Measurements from ENCODE around the gene LRRC58. TPM values are rescaled to one million over a fixed set of nuclear protein-coding genes. Genes with fewer than 3 reads are reported as not detected.

The LRRC58 gene
- total RNA-seq, 4 donors from 2014 or later, result 25.3 to 35.6 (median 31.3) TPM

DNA sequence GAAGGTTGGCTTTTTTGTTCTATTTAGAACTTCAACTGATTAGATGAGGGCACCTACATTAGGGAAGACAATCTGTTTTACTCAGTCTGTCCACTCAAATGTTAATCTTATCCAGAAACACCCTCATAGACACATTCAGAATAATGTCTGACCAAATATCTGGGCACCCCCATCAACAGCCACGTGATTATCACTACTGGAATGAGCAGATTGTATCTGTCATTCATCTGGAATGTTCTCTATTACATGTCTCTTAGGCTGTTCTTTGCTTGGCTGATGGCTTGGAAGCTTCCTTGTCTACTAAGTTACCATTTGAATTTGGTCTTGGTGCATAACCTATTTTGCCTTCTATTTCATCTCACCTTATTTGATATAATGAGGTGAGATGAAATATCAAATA is 15.7 kb upstream of the LRRC58 start:
- Histone ChIP-seq H3K36me3 (no peaks in the 10 kb centered on the region), H3K4me3 (no peak overlapping the region), H3K27ac (no peak overlapping the region), H3K27me3 (no peaks in the 10 kb centered on the region), H3K4me1 (no peaks in the 10 kb centered on the region), H3K9me3 (no peaks in the 10 kb centered on the region)
- WGBS, result 19% methylated on average over 1 of the region's 1 CpG
- TF ChIP-seq EP300 (IDR thresholded peaks at IDR 0.05), result no peak
- TF ChIP-seq POLR2A (IDR thresholded peaks at IDR 0.05), result no peak
- TF ChIP-seq, protein P1, sequence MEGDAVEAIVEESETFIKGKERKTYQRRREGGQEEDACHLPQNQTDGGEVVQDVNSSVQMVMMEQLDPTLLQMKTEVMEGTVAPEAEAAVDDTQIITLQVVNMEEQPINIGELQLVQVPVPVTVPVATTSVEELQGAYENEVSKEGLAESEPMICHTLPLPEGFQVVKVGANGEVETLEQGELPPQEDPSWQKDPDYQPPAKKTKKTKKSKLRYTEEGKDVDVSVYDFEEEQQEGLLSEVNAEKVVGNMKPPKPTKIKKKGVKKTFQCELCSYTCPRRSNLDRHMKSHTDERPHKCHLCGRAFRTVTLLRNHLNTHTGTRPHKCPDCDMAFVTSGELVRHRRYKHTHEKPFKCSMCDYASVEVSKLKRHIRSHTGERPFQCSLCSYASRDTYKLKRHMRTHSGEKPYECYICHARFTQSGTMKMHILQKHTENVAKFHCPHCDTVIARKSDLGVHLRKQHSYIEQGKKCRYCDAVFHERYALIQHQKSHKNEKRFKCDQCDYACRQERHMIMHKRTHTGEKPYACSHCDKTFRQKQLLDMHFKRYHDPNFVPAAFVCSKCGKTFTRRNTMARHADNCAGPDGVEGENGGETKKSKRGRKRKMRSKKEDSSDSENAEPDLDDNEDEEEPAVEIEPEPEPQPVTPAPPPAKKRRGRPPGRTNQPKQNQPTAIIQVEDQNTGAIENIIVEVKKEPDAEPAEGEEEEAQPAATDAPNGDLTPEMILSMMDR (IDR thresholded peaks at IDR 0.05), result no peak
- TF ChIP-seq POLR2AphosphoS5 (IDR thresholded peaks at IDR 0.05), result no peak
- DNase-seq (ENCODE audit: low spot score in 2 of 2), result no peak

DNA sequence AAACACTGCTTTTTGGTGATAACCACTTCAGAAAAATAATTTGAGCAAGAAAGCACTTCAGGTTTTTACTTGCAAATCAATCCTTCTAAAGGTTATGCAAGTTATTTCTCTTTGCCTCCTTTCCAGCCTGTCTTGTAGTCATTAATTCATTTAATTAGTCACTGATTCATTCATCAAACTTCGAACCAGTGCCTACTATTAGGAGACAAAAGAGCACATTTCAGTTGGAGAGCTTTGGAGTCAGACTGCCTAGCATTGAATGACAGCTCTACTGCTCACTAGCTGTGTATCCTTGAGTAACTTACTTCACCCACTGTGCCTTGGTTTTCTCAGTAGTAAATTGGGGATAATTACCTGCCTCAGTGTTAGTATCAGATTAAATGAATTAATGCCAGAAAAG is 14.9 kb upstream of the LRRC58 start:
- H3K4me1 ChIP-seq, result no peaks in the 10 kb centered on the region
- no peak overlapping the region for H3K27ac ChIP-seq
- no peak for DNase-seq (ENCODE audit: low spot score in 2 of 2)
- no peaks in the 10 kb centered on the region for H3K27me3 ChIP-seq
- TF ChIP-seq, protein P1 (IDR thresholded peaks at IDR 0.05), result no peak
- no peak for TF ChIP-seq POLR2A (IDR thresholded peaks at IDR 0.05)
- no peak for TF ChIP-seq EP300 (IDR thresholded peaks at IDR 0.05)
- no peak for TF ChIP-seq POLR2AphosphoS5 (IDR thresholded peaks at IDR 0.05)
- 61% methylated on average over 1 of the region's 1 CpG for WGBS
- no peaks in the 10 kb centered on the region for H3K9me3 ChIP-seq
- H3K36me3 ChIP-seq, result no peaks in the 10 kb centered on the region
- H3K4me3 ChIP-seq, result no peak overlapping the region

DNA sequence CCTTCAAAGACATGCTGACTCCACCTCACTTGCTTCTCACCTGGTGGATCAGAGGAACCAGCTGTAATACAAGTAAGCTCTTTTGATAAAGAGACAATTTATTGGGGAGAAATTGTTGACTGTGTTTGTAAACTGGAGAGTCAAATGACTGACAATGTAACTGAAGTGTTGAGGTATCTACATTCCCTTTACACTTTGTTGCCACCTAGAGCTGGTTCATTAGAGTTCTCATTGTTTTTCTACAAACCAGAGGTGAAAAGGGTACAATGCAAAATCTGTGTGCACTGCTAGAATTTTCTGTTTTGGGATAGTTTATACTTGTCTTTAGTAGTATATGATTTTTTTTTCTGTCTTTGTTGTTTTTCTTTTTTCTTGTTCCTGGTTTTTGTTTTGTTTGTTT is 8.7 kb upstream of the LRRC58 start:
- no peaks in the 10 kb centered on the region for H3K27me3 ChIP-seq
- H3K4me1 ChIP-seq, result no peaks in the 10 kb centered on the region
- no peaks in the 10 kb centered on the region for H3K36me3 ChIP-seq
- H3K9me3 ChIP-seq, result no peaks in the 10 kb centered on the region
- no peak for TF ChIP-seq EP300 (IDR thresholded peaks at IDR 0.05)
- TF ChIP-seq POLR2AphosphoS5 (IDR thresholded peaks at IDR 0.05), result no peak
- TF ChIP-seq, protein P1 (IDR thresholded peaks at IDR 0.05), result no peak
- TF ChIP-seq POLR2A (IDR thresholded peaks at IDR 0.05), result no peak
- DNase-seq (ENCODE audit: low spot score in 2 of 2), result no peak
- no peak overlapping the region for H3K27ac ChIP-seq
- no peak overlapping the region for H3K4me3 ChIP-seq

DNA sequence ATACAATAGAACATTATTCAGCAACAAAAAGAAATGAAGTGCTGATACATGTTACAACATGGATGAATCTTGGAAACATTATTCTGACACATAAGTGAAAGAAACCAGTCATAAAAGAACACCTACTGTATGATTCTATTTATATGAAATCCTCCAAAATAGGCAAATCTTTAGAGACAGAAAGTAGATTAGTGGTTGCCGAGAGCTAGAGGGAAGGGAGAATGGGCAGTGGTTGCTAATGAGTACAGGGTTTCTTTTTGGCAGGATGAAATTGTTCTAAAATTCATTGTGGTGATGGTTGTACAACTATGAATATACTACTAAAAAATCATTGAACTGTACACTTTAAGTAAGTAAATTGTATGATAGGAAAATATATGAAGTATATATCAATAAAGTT is 6.3 kb upstream of the LRRC58 start:
- H3K4me1 ChIP-seq, result peaks cover 2% of the 10 kb centered on the region
- no peaks in the 10 kb centered on the region for H3K36me3 ChIP-seq
- TF ChIP-seq, protein P1 (IDR thresholded peaks at IDR 0.05), result no peak
- TF ChIP-seq EP300 (IDR thresholded peaks at IDR 0.05) (no peak), POLR2A (IDR thresholded peaks at IDR 0.05) (no peak), POLR2AphosphoS5 (IDR thresholded peaks at IDR 0.05) (no peak)
- 78% methylated on average over 1 of the region's 1 CpG for WGBS
- H3K27me3 ChIP-seq, result no peaks in the 10 kb centered on the region
- no peak overlapping the region for H3K27ac ChIP-seq
- H3K9me3 ChIP-seq, result no peaks in the 10 kb centered on the region
- DNase-seq (ENCODE audit: low spot score in 2 of 2), result no peak
- no peak overlapping the region for H3K4me3 ChIP-seq

DNA sequence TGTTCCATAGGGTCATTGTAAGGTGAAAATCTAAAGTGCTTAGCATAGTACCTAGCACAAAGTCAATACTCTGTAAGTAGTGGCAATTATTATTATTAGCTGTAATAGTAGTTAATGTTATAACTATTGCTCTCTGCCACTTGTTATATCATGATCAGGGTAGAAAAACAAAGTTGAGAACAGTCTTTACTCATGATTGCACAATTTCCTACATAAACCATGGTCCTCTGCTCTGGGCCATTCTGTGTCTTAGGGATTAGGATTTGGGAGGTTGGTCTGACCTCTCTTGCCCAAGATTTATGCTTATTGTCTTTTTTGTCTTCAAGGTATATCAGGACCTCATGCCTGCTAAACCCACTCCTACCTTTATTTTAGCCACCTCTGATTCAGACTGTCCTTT is 4.3 kb upstream of the LRRC58 start:
- peaks cover 11% of the 10 kb centered on the region for H3K4me1 ChIP-seq
- H3K27me3 ChIP-seq, result no peaks in the 10 kb centered on the region
- no peak overlapping the region for H3K4me3 ChIP-seq
- H3K36me3 ChIP-seq, result no peaks in the 10 kb centered on the region
- no peak for TF ChIP-seq EP300 (IDR thresholded peaks at IDR 0.05)
- TF ChIP-seq, protein P1 (IDR thresholded peaks at IDR 0.05), result no peak
- no peak for TF ChIP-seq POLR2A (IDR thresholded peaks at IDR 0.05)
- TF ChIP-seq POLR2AphosphoS5 (IDR thresholded peaks at IDR 0.05), result no peak
- H3K27ac ChIP-seq, result no peak overlapping the region
- no peaks in the 10 kb centered on the region for H3K9me3 ChIP-seq
- DNase-seq (ENCODE audit: low spot score in 2 of 2), result no peak

Measured in suprapubic skin (tissue), 4 donors.